ENCODE results near the gene EPS15.

Gene EPS15

DNA sequence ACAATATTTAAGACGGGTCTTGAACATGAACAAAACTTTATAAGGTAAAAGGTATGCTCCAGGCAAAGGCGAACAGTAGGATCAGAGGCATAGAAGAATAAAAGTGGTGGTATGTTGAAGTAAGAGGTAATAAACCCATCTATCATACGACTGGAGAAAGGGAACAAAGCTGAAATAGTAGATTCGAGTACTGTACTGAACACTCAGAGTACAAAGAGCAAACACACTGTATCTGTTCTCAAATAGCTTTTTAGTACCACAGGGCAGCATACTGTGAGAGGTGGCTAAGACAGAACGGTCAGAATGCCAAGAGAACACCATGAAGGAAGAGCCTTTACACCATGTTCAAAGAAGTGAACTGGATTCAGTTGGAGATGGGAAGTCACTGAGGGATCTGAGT lies 83.2 kb downstream of the EPS15 start:
- DNase-seq = no peak

DNA sequence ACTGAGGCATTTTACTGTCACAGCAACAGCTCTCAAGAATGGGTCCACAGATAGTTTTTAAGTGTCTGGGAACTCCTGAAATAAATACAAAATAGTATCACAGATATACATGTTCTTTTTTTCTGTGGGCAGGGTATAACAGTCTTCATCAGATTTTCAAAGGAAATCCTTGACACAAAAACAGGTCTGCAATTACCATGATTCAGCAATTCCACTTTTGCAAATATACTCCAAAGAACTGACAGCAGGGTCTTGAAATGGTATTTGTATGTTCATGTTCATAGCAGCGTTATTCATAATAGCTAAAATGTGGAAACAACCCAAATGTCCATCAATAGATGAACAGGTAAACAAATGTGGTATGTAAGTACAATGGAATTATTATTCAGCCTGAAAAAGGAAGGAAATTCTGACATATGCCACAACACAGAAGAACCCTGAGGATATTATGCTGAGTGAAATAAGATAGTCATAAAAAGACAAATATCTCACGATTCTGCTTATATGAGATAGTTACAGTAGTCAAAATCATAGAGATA lies 85.0 kb downstream of the EPS15 start:
- DNase-seq = no peak
- peaks cover 3% of the 10 kb centered on the region for H3K36me3 ChIP-seq (replicated peaks)
- in situ Hi-C loops (cut with HindIII; ENCODE audit: low pct_ligation_motif_present, low sequenced_read_pairs) = no loop called here
- TF ChIP-seq, protein P1, sequence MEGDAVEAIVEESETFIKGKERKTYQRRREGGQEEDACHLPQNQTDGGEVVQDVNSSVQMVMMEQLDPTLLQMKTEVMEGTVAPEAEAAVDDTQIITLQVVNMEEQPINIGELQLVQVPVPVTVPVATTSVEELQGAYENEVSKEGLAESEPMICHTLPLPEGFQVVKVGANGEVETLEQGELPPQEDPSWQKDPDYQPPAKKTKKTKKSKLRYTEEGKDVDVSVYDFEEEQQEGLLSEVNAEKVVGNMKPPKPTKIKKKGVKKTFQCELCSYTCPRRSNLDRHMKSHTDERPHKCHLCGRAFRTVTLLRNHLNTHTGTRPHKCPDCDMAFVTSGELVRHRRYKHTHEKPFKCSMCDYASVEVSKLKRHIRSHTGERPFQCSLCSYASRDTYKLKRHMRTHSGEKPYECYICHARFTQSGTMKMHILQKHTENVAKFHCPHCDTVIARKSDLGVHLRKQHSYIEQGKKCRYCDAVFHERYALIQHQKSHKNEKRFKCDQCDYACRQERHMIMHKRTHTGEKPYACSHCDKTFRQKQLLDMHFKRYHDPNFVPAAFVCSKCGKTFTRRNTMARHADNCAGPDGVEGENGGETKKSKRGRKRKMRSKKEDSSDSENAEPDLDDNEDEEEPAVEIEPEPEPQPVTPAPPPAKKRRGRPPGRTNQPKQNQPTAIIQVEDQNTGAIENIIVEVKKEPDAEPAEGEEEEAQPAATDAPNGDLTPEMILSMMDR (IDR thresholded peaks at IDR 0.05; ENCODE audit: low read depth, low read length, missing control alignments) = no peak
- H3K27ac ChIP-seq = no peak overlapping the region
- H3K4me3 ChIP-seq (ENCODE audit: low read depth, low read length) = no peak overlapping the region
- no peaks in the 10 kb centered on the region for H3K27me3 ChIP-seq (replicated peaks)

More for the DNA sequence above, 83.2 kb downstream of the EPS15 start:
- Histone ChIP-seq H3K36me3 (replicated peaks) (peaks cover 3% of the 10 kb centered on the region), H3K27me3 (replicated peaks) (no peaks in the 10 kb centered on the region), H3K27ac (no peak overlapping the region), H3K4me3 (ENCODE audit: low read depth, low read length) (no peak overlapping the region)
- TF ChIP-seq, protein P1 (IDR thresholded peaks at IDR 0.05; ENCODE audit: low read depth, low read length, missing control alignments) = no peak
- in situ Hi-C loops (cut with HindIII; ENCODE audit: low pct_ligation_motif_present, low sequenced_read_pairs) = no loop called here

DNA sequence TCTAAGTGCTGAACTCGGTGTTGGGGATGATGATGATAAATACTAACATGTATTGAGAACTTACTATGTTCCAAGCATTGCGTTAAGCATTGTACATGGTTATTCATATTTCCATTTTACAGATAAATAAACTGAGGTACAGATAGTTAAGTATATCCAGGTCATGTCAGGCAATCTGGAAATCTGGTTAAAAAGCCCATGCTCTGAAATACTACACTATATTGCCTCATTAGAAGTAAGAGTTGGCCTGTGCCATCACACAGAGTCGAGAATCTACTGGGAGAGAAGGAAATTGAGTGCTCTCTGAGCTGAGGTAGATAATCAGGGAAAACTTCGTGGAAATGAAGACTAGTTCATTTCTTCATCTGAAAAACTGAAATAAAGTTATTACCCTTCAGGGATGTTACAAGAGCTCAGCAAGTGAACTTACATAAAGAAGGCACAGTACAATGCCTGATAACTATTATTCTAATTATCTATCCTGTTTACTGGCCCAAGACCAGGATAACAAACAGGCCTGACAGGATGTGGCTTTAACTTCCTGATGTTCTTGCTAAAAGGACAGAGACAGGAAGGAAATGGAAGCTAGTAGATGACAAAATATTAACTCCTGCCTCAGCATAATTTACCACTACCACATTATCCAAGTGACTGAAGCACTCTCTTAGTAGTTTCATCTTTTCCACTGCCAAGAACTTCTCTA lies 85.6 kb downstream of the EPS15 start:
- H3K27ac ChIP-seq = no peak overlapping the region
- in situ Hi-C loops (cut with HindIII; ENCODE audit: low pct_ligation_motif_present, low sequenced_read_pairs) = no loop called here
- no peak overlapping the region for H3K4me3 ChIP-seq (ENCODE audit: low read depth, low read length)
- peaks cover 3% of the 10 kb centered on the region for H3K36me3 ChIP-seq (replicated peaks)
- DNase-seq = no peak
- no peaks in the 10 kb centered on the region for H3K27me3 ChIP-seq (replicated peaks)
- TF ChIP-seq, protein P1 (IDR thresholded peaks at IDR 0.05; ENCODE audit: low read depth, low read length, missing control alignments) = no peak

DNA sequence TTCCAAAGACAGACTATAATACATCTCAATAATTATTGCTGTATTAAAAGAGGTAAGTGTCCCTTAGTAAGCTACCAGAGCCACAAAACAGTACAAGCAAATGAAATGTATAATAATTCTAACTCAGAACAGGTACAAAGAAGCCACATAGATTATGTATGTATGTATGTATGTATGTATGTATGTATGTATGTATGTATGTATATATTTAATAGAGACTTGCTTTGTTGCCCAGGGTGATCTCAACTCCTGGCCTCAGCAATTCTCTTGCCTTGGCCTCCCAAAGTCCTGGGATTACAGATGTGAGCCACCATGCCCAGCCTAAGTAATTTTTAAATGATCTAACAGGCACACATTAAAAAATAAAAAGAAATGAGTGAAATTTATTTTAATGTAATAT lies 86.9 kb downstream of the EPS15 start:
- TF ChIP-seq, protein P1 (IDR thresholded peaks at IDR 0.05; ENCODE audit: low read depth, low read length, missing control alignments) = no peak
- H3K27ac ChIP-seq = no peak overlapping the region
- H3K4me3 ChIP-seq (ENCODE audit: low read depth, low read length) = no peak overlapping the region
- H3K36me3 ChIP-seq (replicated peaks) = peaks cover 3% of the 10 kb centered on the region
- in situ Hi-C loops (cut with HindIII; ENCODE audit: low pct_ligation_motif_present, low sequenced_read_pairs) = no loop called here
- no peaks in the 10 kb centered on the region for H3K27me3 ChIP-seq (replicated peaks)
- no peak for DNase-seq

DNA sequence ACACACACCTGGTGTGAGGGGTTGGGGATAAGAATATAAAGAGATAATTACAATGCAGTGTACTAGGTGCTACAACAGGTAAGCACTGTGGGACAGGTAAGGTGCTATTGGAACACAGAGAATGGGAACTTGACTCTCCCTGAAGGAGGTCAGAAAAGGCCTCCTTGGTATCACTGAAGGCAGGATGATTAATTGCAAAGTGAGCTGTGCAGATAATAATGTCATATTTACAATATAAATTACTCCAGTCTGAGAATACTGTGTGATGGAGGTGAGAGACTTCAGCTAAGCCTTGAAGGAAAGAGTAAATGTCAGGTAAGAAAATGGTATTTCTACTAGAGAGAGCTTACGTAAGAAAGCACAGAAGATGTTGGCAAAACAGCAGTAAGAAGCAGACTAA lies 91.6 kb downstream of the EPS15 start:
- in situ Hi-C loops (cut with HindIII; ENCODE audit: low pct_ligation_motif_present, low sequenced_read_pairs) = no loop called here
- TF ChIP-seq, protein P1 (IDR thresholded peaks at IDR 0.05; ENCODE audit: low read depth, low read length, missing control alignments) = no peak

DNA sequence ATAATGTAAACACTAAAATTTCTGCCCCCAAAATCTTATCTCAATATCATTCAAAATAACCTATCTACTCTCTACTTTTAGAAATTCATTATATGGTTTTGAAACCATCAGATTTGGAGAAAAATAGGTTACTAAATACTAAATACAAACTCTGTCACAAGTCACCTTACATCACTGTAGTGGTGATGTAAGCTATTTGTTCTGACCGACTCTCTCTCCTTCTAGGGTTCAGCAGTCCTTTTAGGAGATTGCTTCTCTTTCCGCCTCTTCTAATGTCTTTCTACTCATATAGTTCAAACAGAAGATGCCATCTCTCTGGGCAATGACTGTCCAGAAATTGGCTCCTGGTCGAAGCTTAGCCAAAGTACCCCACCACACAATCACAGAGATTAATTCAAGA lies 93.1 kb downstream of the EPS15 start:
- H3K4me3 ChIP-seq (ENCODE audit: low read depth, low read length) = no peak overlapping the region
- H3K27ac ChIP-seq = no peak overlapping the region
- DNase-seq = no peak
- TF ChIP-seq, protein P1 (IDR thresholded peaks at IDR 0.05; ENCODE audit: low read depth, low read length, missing control alignments) = no peak
- no peaks in the 10 kb centered on the region for H3K27me3 ChIP-seq (replicated peaks)
- no peaks in the 10 kb centered on the region for H3K36me3 ChIP-seq (replicated peaks)
- in situ Hi-C loops (cut with HindIII; ENCODE audit: low pct_ligation_motif_present, low sequenced_read_pairs) = no loop called here

More for the DNA sequence above, 91.6 kb downstream of the EPS15 start:
- Histone ChIP-seq H3K27ac (no peak overlapping the region), H3K4me3 (ENCODE audit: low read depth, low read length) (no peak overlapping the region), H3K36me3 (replicated peaks) (no peaks in the 10 kb centered on the region), H3K27me3 (replicated peaks) (no peaks in the 10 kb centered on the region)
- no peak for DNase-seq

Data from brain microvascular endothelial cell (primary cell).